ENCODE data around the gene HOXA10. TPM values are rescaled to one million over a fixed set of nuclear protein-coding genes. Genes with fewer than 3 reads are reported as not detected.

The HOXA10 gene
- polyA plus RNA-seq, 3 donors = 0.09 to 3.2 (median 0.33) TPM

DNA sequence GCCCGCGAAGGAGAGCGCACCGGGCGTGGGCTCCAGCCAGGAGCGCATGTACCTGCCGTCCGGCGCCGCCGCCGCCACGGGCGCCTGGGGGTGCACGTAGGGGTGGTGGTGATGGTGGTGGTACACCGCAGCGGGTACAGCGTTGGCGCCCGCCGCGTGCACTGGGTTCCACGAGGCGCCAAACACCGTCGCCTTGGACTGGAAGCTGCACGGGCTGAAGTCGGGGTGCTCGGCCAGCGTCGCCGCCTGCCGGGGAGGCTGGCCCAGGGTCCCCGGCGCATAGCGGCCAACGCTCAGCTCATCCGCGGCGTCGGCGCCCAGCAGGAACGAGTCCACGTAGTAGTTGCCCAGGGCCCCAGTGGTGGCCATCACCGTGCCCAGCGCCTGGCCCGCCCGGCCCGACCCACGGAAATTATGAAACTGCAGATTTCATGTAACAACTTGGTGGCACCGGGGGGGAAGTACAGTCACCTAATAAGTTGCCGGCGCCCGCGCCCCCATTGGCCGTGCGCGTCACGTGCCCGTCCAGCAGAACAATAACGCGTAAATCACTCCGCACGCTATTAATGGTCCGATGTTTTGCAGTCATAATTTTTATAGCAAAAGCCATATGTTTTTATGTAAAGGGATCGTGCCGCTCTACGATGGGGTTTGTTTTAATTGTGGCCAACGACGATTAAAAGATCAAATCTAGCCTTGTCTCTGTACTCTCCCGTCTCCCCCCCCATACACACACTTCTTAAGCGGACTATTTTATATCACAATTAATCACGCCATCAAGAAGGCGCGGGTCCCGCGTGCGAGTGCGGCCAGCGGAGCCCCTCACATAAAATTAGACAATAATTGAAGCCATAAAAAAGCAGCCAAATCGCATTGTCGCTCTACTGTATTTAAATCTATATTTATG is 8.8 kb downstream of the HOXA10 start, which contains the start of gene HOXA9:
TSS of gene HOXA9 (minus strand) at position 449 of the 907 bp plus-strand sequence. CDS start at position 369, 80 bp downstream.
- intact Hi-C loops (cut with micrococcal nuclease) = loop anchor here (5.0 to 10.0 kb wide), 3 partner anchors 37 to 1303 kb away; partner anchors contain the start of gene HOXA13 (in 1 of the 2)
- peak within 1 kb of the TSS; percentile 33 for H3K9ac ChIP-seq (ENCODE audit: insufficient read depth, low read length, poor library complexity, severe bottlenecking)

More for the DNA sequence above, 8.8 kb downstream of the HOXA10 start, which contains the start of gene HOXA9:
- TF ChIP-seq, protein P1, sequence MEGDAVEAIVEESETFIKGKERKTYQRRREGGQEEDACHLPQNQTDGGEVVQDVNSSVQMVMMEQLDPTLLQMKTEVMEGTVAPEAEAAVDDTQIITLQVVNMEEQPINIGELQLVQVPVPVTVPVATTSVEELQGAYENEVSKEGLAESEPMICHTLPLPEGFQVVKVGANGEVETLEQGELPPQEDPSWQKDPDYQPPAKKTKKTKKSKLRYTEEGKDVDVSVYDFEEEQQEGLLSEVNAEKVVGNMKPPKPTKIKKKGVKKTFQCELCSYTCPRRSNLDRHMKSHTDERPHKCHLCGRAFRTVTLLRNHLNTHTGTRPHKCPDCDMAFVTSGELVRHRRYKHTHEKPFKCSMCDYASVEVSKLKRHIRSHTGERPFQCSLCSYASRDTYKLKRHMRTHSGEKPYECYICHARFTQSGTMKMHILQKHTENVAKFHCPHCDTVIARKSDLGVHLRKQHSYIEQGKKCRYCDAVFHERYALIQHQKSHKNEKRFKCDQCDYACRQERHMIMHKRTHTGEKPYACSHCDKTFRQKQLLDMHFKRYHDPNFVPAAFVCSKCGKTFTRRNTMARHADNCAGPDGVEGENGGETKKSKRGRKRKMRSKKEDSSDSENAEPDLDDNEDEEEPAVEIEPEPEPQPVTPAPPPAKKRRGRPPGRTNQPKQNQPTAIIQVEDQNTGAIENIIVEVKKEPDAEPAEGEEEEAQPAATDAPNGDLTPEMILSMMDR (IDR thresholded peaks at IDR 0.05) = no peak
- H3K36me3 Mint-ChIP-seq = peaks cover 23 to 38% of the 10 kb centered on the region in 2 donors
- Histone ChIP-seq H3K27me3 (ENCODE audit: control insufficient read depth in 2 of 2, insufficient read depth in 2 of 2, low read length in 2 of 2) (peaks cover 54 to 92% of the 10 kb centered on the region in 2 donors), H3K79me2 (ENCODE audit: insufficient read depth, low read length) (peaks cover 7% of the 10 kb centered on the region), H3K36me3 (replicated peaks in 1 of 2; ENCODE audit: control insufficient read depth in 1 of 2, insufficient read depth in 2 of 2, low read length in 2 of 2) (no peaks in the 10 kb centered on the region), H3K27ac (ENCODE audit: low read depth in 1 of 2, low read length in 2 of 2) (no peak within 1 kb of the TSS), H3K4me1 (ENCODE audit: control insufficient read depth in 1 of 2, insufficient read depth in 2 of 2, low read length in 2 of 2) (peaks cover 75 to 94% of the 10 kb centered on the region in 2 donors), H4K20me1 (ENCODE audit: insufficient read depth, low read length) (peaks cover 7% of the 10 kb centered on the region), H3K9me3 (replicated peaks in 1 of 2; ENCODE audit: control insufficient read depth in 1 of 2, insufficient read depth in 1 of 2, low read length in 2 of 2) (peaks cover 18 to 34% of the 10 kb centered on the region in 2 donors), H3K4me2 (replicated peaks; ENCODE audit: extremely low read depth, low read length, poor library complexity, severe bottlenecking) (peak within 1 kb of the TSS; percentile 69), H3K4me3 (replicated peaks in 1 of 3; ENCODE audit: low read depth in 2 of 3, low read length in 3 of 3) (peak within 1 kb of the TSS; percentile 17 to 74 (median 40)), H2AFZ (ENCODE audit: insufficient read depth, low read depth, low read length, poor library complexity, severe bottlenecking) (peak within 1 kb of the TSS; percentile 79)
- peak within 1 kb of the TSS in 3 of 7 donors; percentile 64 to 68 (median 68) for H3K27ac Mint-ChIP-seq
- H3K4me3 Mint-ChIP-seq = peak within 1 kb of the TSS; percentile 72 to 95
- peak; percentile 88 to 94 (median 91) for DNase-seq
- H3K4me1 Mint-ChIP-seq = peaks cover 66% of the 10 kb centered on the region
- peaks cover 83 to 93% (median 83%) of the 10 kb centered on the region in 3 donors for H3K27me3 Mint-ChIP-seq (ENCODE audit: low read depth in 3 of 3)
- under 1% methylated on average over 60 of the region's 82 CpGs for WGBS (ENCODE audit: insufficient coverage)
- peaks cover 5 to 53% (median 36%) of the 10 kb centered on the region in 7 donors for H3K9me3 Mint-ChIP-seq

Data from CD14-positive monocyte (primary cell).